ENCODE data around the gene GPR148. TPM values are rescaled to one million over a fixed set of nuclear protein-coding genes. Genes with fewer than 3 reads are reported as not detected.
A peak's percentile ranks its signal among the peaks of the same experiment; 100 is the strongest.

The GPR148 gene
- total RNA-seq, 1 donor from 2014 or later = not detected

GRCh38 chr2:130756053-130756873, 27.4 kb downstream of the GPR148 start:
- Histone ChIP-seq H2AFZ (ENCODE audit: low read depth, low read length) (no peak overlapping the region), H3K79me2 (ENCODE audit: insufficient read depth, low read length) (no peaks in the 10 kb centered on the region), H3K27ac (ENCODE audit: low read depth, low read length) (no peak overlapping the region), H3K4me2 (ENCODE audit: low read length) (peak overlapping the region; percentile 76), H3K4me1 (ENCODE audit: insufficient read depth, low read length) (no peaks in the 10 kb centered on the region), H3K9ac (ENCODE audit: low read length) (no peak overlapping the region), H4K20me1 (ENCODE audit: insufficient read depth, low read length) (no peaks in the 10 kb centered on the region), H3K9me3 (ENCODE audit: insufficient read depth, low read depth, low read length) (no peaks in the 10 kb centered on the region), H3K27me3 (ENCODE audit: insufficient read depth, low read length) (peaks cover 14% of the 10 kb centered on the region), H3K36me3 (ENCODE audit: insufficient read depth, low read length) (no peaks in the 10 kb centered on the region), H3K4me3 (ENCODE audit: insufficient read depth, low read depth, low read length) (no peak overlapping the region)
- Mint-ChIP-seq H3K36me3 (ENCODE audit: low read depth, unreplicated experiment) (no peaks in the 10 kb centered on the region), H3K9me3 (ENCODE audit: unreplicated experiment) (no peaks in the 10 kb centered on the region), H3K4me1 (ENCODE audit: low read depth, unreplicated experiment) (peaks cover 2% of the 10 kb centered on the region), H3K27ac (ENCODE audit: unreplicated experiment) (no peak overlapping the region), H3K4me3 (ENCODE audit: unreplicated experiment) (peak overlapping the region; percentile 78), H3K27me3 (ENCODE audit: low read depth, unreplicated experiment) (peaks cover 67% of the 10 kb centered on the region)
- no peak for FAIRE-seq
- no peak for DNase-seq (ENCODE audit: low read depth)
- no peak for TF ChIP-seq CTCF (IDR thresholded peaks at IDR 0.05; ENCODE audit: insufficient read depth, low read depth, low read length)
- no peak for TF ChIP-seq EZH2 (IDR thresholded peaks at IDR 0.05; ENCODE audit: insufficient read depth, low read length)

GRCh38 chr2:130756874-130757668, 28.2 kb downstream of the GPR148 start:
- FAIRE-seq (no peak), DNase-seq (ENCODE audit: low read depth) (no peak)
- H3K36me3 ChIP-seq (ENCODE audit: insufficient read depth, low read length) = no peaks in the 10 kb centered on the region
- no peaks in the 10 kb centered on the region for H4K20me1 ChIP-seq (ENCODE audit: insufficient read depth, low read length)
- TF ChIP-seq CTCF (IDR thresholded peaks at IDR 0.05; ENCODE audit: insufficient read depth, low read depth, low read length) = no peak
- no peak for TF ChIP-seq EZH2 (IDR thresholded peaks at IDR 0.05; ENCODE audit: insufficient read depth, low read length)
- Mint-ChIP-seq H3K4me3 (ENCODE audit: unreplicated experiment) (peak overlapping the region; percentile 78), H3K4me1 (ENCODE audit: low read depth, unreplicated experiment) (peaks cover 2% of the 10 kb centered on the region), H3K27me3 (ENCODE audit: low read depth, unreplicated experiment) (peaks cover 75% of the 10 kb centered on the region), H3K36me3 (ENCODE audit: low read depth, unreplicated experiment) (no peaks in the 10 kb centered on the region), H3K27ac (ENCODE audit: unreplicated experiment) (no peak overlapping the region), H3K9me3 (ENCODE audit: unreplicated experiment) (no peaks in the 10 kb centered on the region)
- H3K4me3 ChIP-seq (ENCODE audit: insufficient read depth, low read depth, low read length) = no peak overlapping the region
- no peak overlapping the region for H3K27ac ChIP-seq (ENCODE audit: low read depth, low read length)
- no peaks in the 10 kb centered on the region for H3K79me2 ChIP-seq (ENCODE audit: insufficient read depth, low read length)
- no peak overlapping the region for H3K9ac ChIP-seq (ENCODE audit: low read length)
- H3K4me2 ChIP-seq (ENCODE audit: low read length) = no peak overlapping the region
- no peaks in the 10 kb centered on the region for H3K4me1 ChIP-seq (ENCODE audit: insufficient read depth, low read length)
- H3K9me3 ChIP-seq (ENCODE audit: insufficient read depth, low read depth, low read length) = no peaks in the 10 kb centered on the region
- H2AFZ ChIP-seq (ENCODE audit: low read depth, low read length) = no peak overlapping the region
- peaks cover 14% of the 10 kb centered on the region for H3K27me3 ChIP-seq (ENCODE audit: insufficient read depth, low read length)

All from astrocyte (in vitro differentiated cells and primary cell).